H9 (cell line): ENCODE measurements around the gene PDPK1. TPM values are rescaled to one million over a fixed set of nuclear protein-coding genes. Genes with fewer than 3 reads are reported as not detected.

Experiments
- DNase-seq: peaks from one replicate; pipeline ENCODE4 v3.0.0-alpha.2; 2017
- H2AFZ ChIP-seq: one replicate; pipeline ENCODE4 v1.6.1; 2013; ENCODE audit warnings: mild to moderate bottlenecking, low read length, control low read depth, moderate library complexity
- H2AK5ac ChIP-seq: 2 replicates; pipeline ENCODE4 v1.6.1; 2013; ENCODE audit warnings: low read length, control low read depth, mixed read lengths; ENCODE audit not compliant: insufficient read length
- H2BK120ac ChIP-seq: one replicate; pipeline ENCODE4 v1.6.1; 2013; ENCODE audit warnings: low read depth, mild to moderate bottlenecking, low read length, control low read depth, inconsistent platforms; ENCODE audit not compliant: poor library complexity, severe bottlenecking
- H2BK12ac ChIP-seq: 2 replicates; pipeline ENCODE4 v1.6.1; 2013; ENCODE audit warnings: low read length, control low read depth, mixed read lengths, low read depth; ENCODE audit not compliant: insufficient read length
- H2BK15ac ChIP-seq: 2 replicates; pipeline ENCODE4 v1.6.1; 2013; ENCODE audit warnings: low read depth, low read length, control low read depth
- H2BK20ac ChIP-seq: one replicate; pipeline ENCODE4 v1.6.1; 2013; ENCODE audit warnings: low read depth, mild to moderate bottlenecking, low read length, control low read depth, inconsistent platforms; ENCODE audit not compliant: poor library complexity, severe bottlenecking
- H2BK5ac ChIP-seq: 2 replicates; pipeline ENCODE4 v1.6.1; 2013; ENCODE audit warnings: low read length, control low read depth, mixed read lengths; ENCODE audit not compliant: insufficient read length
- H3K14ac ChIP-seq: 2 replicates; pipeline ENCODE4 v1.6.1; 2013; ENCODE audit warnings: low read length, control low read depth; ENCODE audit not compliant: insufficient read depth
- H3K18ac ChIP-seq: 2 replicates; pipeline ENCODE4 v1.6.1; 2013; ENCODE audit warnings: low read depth, mild to moderate bottlenecking, mixed read lengths, low read length, control low read depth; ENCODE audit not compliant: insufficient read length
- H3K23ac ChIP-seq: 2 replicates; pipeline ENCODE4 v1.6.1; 2013; ENCODE audit warnings: low read length, control low read depth, mixed read lengths, low read depth; ENCODE audit not compliant: insufficient read length
- H3K23me2 ChIP-seq: 2 replicates; pipeline ENCODE4 v1.6.1; 2013; ENCODE audit warnings: low read depth, mild to moderate bottlenecking, mixed read lengths, low read length, control low read depth; ENCODE audit not compliant: insufficient read length, poor library complexity, severe bottlenecking
- H3K27ac ChIP-seq: 2 replicates; pipeline ENCODE4 v1.5.1; 2013; ENCODE audit warnings: low read length, control low read depth, mixed read lengths, low read depth; ENCODE audit not compliant: insufficient read length
- H3K27me3 ChIP-seq: 2 replicates; pipeline ENCODE4 v1.6.1; 2013; ENCODE audit warnings: low read length, control low read depth, inconsistent platforms; ENCODE audit not compliant: insufficient read depth
- H3K4ac ChIP-seq: 2 replicates; pipeline ENCODE4 v1.6.1; 2013; ENCODE audit warnings: low read depth, mild to moderate bottlenecking, control low read depth, inconsistent platforms, low read length, moderate library complexity
- H3K4me1 ChIP-seq: 2 replicates; pipeline ENCODE4 v1.6.1; 2013; ENCODE audit warnings: low read length, control low read depth, inconsistent platforms; ENCODE audit not compliant: insufficient read depth
- H3K4me2 ChIP-seq: 2 replicates; pipeline ENCODE4 v1.6.1; 2013; ENCODE audit warnings: low read length, control low read depth, mixed read lengths; ENCODE audit not compliant: insufficient read length, insufficient read depth
- H3K56ac ChIP-seq: 2 replicates; pipeline ENCODE4 v1.6.1; 2013; ENCODE audit warnings: low read depth, mild to moderate bottlenecking, mixed read lengths, low read length, control low read depth; ENCODE audit not compliant: insufficient read length
- H3K79me1 ChIP-seq: 2 replicates; pipeline ENCODE4 v1.6.1; 2013; ENCODE audit warnings: low read depth, mild to moderate bottlenecking, moderate library complexity, low read length, control low read depth, inconsistent platforms; ENCODE audit not compliant: insufficient read depth, poor library complexity, severe bottlenecking
- H3K79me2 ChIP-seq: 2 replicates; pipeline ENCODE4 v1.6.1; 2013; ENCODE audit warnings: low read length, control low read depth, inconsistent platforms; ENCODE audit not compliant: insufficient read depth
- H3K9ac ChIP-seq: 2 replicates; pipeline ENCODE4 v1.6.1; 2013; ENCODE audit warnings: low read length, control low read depth, mixed read lengths; ENCODE audit not compliant: insufficient read length; ENCODE audit errors: extremely low read depth
- H3K9me3 ChIP-seq: one replicate; pipeline ENCODE4 v1.6.1; 2013; ENCODE audit warnings: low read depth, low read length, inconsistent platforms; ENCODE audit not compliant: control insufficient read depth
- H3T11ph ChIP-seq: one replicate; pipeline ENCODE4 v1.6.1; 2013; ENCODE audit warnings: mild to moderate bottlenecking, low read length, control low read depth, inconsistent platforms
- H4K20me1 ChIP-seq: one replicate; pipeline ENCODE4 v1.6.1; 2013; ENCODE audit not compliant: control insufficient read depth, insufficient read length, insufficient read depth
- H4K5ac ChIP-seq: 2 replicates; pipeline ENCODE4 v1.6.1; 2013; ENCODE audit warnings: low read depth, mild to moderate bottlenecking, mixed read lengths, low read length, control low read depth; ENCODE audit not compliant: insufficient read length
- H4K8ac ChIP-seq: replicated peaks from 2 replicates; pipeline ENCODE4 v1.6.1; 2013; ENCODE audit warnings: low read length, control low read depth, mixed read lengths, low read depth; ENCODE audit not compliant: insufficient read length
- H4K91ac ChIP-seq: 2 replicates; pipeline ENCODE4 v1.6.1; 2013; ENCODE audit warnings: low read depth, mild to moderate bottlenecking, moderate library complexity, mixed read lengths, low read length, control low read depth; ENCODE audit not compliant: insufficient read length
- H3K27ac Mint-ChIP-seq, 3 experiments: 2 replicates in 2 of 3; 3 replicates in 1 of 3; pipeline ENCODE4 v1.8.0; 2020 to 2021; ENCODE audit warnings: mixed read lengths in 3 of 3, mild to moderate bottlenecking in 1 of 3, moderate library complexity in 1 of 3
- H3K27me3 Mint-ChIP-seq: 2 replicates; pipeline ENCODE4 v1.8.0; 2021; ENCODE audit warnings: low read depth, mild to moderate bottlenecking, moderate library complexity, mixed read lengths
- H3K36me3 Mint-ChIP-seq, 3 experiments: 2 replicates in 2 of 3; 3 replicates in 1 of 3; pipeline ENCODE4 v1.8.0; 2020 to 2021; ENCODE audit warnings: low read depth in 3 of 3, mixed read lengths in 3 of 3; ENCODE audit not compliant: insufficient read depth in 1 of 3
- H3K4me1 Mint-ChIP-seq, 2 experiments: 2 replicates each; pipeline ENCODE4 v1.8.0; 2020; ENCODE audit warnings: mixed read lengths in 2 of 2
- H3K4me3 Mint-ChIP-seq, 2 experiments: 2 replicates in 1 of 2; 3 replicates in 1 of 2; pipeline ENCODE4 v1.8.0; 2020 to 2021; ENCODE audit warnings: mild to moderate bottlenecking in 2 of 2, mixed read lengths in 2 of 2, moderate library complexity in 1 of 2
- H3K9me3 Mint-ChIP-seq, 2 experiments: 2 replicates in 1 of 2; 3 replicates in 1 of 2; pipeline ENCODE4 v1.8.0; 2020; ENCODE audit warnings: mild to moderate bottlenecking in 2 of 2, mixed read lengths in 2 of 2, moderate library complexity in 1 of 2
- WGBS: extraction: QIAGEN DNeasy Blood & Tissue Kit; methylation state at CpG from one replicate; pipeline ENCODE4 v1.1.7; 2013; ENCODE audit warnings: missing lambda C conversion rate, low lambda C conversion rate, mixed read lengths; ENCODE audit not compliant: insufficient read length; ENCODE audit errors: extremely low coverage; 5-methylcytosine and 5-hydroxymethylcytosine counted together
- total RNA-seq: library from RNA; stranded (reverse); gene quantifications from 2 replicates; pipeline ENCODE4 v1.2.1, GENCODE V29; 2021
- TF ChIP-seq, protein P1 (sequence below): fragments of 200-600 bp; sonication (generic); conservative IDR thresholded peaks from 3 replicates; pipeline ENCODE4 v1.8.0; 2021; ENCODE audit warnings: antibody characterized with exemption, mild to moderate bottlenecking

Gene PDPK1
- total RNA-seq, 1 experiment from 2014 or later, result 32.8 TPM

DNA sequence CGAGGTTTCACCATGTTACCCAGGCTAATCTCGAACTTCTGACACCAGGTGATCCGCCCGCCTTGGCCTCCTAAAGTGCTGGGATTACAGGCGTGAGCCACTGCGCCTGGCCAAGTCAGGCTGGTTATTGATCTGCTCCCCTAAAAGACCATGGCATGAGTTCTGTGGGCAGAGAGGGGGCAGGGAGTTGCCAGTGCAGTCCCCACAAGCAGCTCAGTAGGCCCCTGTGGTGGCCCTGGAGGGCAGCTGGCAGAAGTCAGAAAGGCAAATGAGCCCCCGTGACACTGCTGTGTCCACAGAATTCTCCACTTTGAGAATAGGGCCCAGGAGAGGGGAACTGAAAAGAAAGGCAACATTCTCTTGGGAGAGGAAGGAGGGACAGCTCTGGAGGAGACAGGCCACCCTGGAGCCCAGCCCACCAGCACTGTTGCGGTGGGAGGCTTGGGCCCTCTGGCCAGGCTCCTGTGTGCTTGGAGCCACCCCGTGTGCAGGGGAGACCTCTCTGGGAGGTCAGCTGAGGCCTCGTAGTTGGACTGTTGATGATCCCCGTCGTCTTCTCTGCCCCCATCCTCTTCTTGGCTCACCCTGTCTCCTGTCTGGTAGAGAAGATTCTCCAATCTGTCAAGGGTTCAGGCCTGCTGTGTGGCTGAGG lies 19.7 kb upstream of the PDPK1 start:
- H3K4me1 ChIP-seq, result no peaks in the 10 kb centered on the region
- Mint-ChIP-seq H3K9me3 (no peaks in the 10 kb centered on the region; a peak in 1 of 5 replicates), H3K27me3 (no peaks in the 10 kb centered on the region; the same call in 1 of the 2 replicates), H3K4me1 (peaks cover 28 to 37% of the 10 kb centered on the region in 2 experiments), H3K4me3 (peak overlapping the region in 1 of 2 experiments; percentile 23; a peak in 1 of 5 replicates), H3K36me3 (peaks cover 5 to 24% (median 18%) of the 10 kb centered on the region in 3 experiments; a peak in 6 of 7 replicates), H3K27ac (no peak overlapping the region; a peak in 1 of 7 replicates)
- H2AFZ ChIP-seq, result no peak overlapping the region
- no peak overlapping the region for H2AK5ac ChIP-seq
- H3K79me1 ChIP-seq, result peaks cover 9% of the 10 kb centered on the region
- H3T11ph ChIP-seq, result no peak overlapping the region
- no peaks in the 10 kb centered on the region for H3K27me3 ChIP-seq
- no peak overlapping the region for H2BK5ac ChIP-seq
- H3K14ac ChIP-seq, result no peak overlapping the region
- H2BK12ac ChIP-seq, result no peak overlapping the region
- no peaks in the 10 kb centered on the region for H4K20me1 ChIP-seq
- H3K23ac ChIP-seq, result no peak overlapping the region
- H2BK120ac ChIP-seq, result no peak overlapping the region
- no peak overlapping the region for H3K56ac ChIP-seq
- H2BK15ac ChIP-seq, result no peak overlapping the region
- no peak overlapping the region for H4K91ac ChIP-seq
- H3K79me2 ChIP-seq, result peaks cover 36% of the 10 kb centered on the region; the same call in 1 of the 2 replicates
- H3K4me2 ChIP-seq, result no peak overlapping the region
- no peak overlapping the region for H3K27ac ChIP-seq
- no peak for DNase-seq
- H3K9me3 ChIP-seq, result no peaks in the 10 kb centered on the region
- no peak overlapping the region for H4K5ac ChIP-seq
- H2BK20ac ChIP-seq, result no peak overlapping the region
- peaks cover 19% of the 10 kb centered on the region for H3K23me2 ChIP-seq
- no peak overlapping the region for H4K8ac ChIP-seq
- no CpG with 5 or more reads among the region's 12 CpGs for WGBS
- H3K9ac ChIP-seq, result no peak overlapping the region
- H3K4ac ChIP-seq, result no peak overlapping the region
- TF ChIP-seq, protein P1, sequence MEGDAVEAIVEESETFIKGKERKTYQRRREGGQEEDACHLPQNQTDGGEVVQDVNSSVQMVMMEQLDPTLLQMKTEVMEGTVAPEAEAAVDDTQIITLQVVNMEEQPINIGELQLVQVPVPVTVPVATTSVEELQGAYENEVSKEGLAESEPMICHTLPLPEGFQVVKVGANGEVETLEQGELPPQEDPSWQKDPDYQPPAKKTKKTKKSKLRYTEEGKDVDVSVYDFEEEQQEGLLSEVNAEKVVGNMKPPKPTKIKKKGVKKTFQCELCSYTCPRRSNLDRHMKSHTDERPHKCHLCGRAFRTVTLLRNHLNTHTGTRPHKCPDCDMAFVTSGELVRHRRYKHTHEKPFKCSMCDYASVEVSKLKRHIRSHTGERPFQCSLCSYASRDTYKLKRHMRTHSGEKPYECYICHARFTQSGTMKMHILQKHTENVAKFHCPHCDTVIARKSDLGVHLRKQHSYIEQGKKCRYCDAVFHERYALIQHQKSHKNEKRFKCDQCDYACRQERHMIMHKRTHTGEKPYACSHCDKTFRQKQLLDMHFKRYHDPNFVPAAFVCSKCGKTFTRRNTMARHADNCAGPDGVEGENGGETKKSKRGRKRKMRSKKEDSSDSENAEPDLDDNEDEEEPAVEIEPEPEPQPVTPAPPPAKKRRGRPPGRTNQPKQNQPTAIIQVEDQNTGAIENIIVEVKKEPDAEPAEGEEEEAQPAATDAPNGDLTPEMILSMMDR, result no peak
- H3K18ac ChIP-seq, result no peak overlapping the region
